DND-41 (cell line): ENCODE measurements around the gene ATP1A3.

ENCODE experiments used
- ATAC-seq: fragments of 200-7000 bp; cut with Tn5 transposase; 3 replicates; pipeline ENCODE4 v1.9.1; 2021; ENCODE audit warnings: low read depth; ENCODE audit not compliant: insufficient read depth
- DNase-seq: peaks from one replicate; pipeline ENCODE4 v3.0.0-alpha.2; 2020
- H2AFZ ChIP-seq: 2 replicates; pipeline ENCODE4 v1.6.0; 2012; ENCODE audit warnings: low read depth, low read length
- H3K27ac ChIP-seq: 2 replicates; pipeline ENCODE4 v1.5.1; 2012; ENCODE audit warnings: low read length, inconsistent platforms
- H3K27me3 ChIP-seq: fragments of 200-600 bp; sonication (generic); 2 replicates; pipeline ENCODE4 v1.6.0; 2012; ENCODE audit warnings: low read length, mild to moderate bottlenecking, inconsistent platforms; ENCODE audit not compliant: insufficient read depth, poor library complexity
- H3K36me3 ChIP-seq: 2 replicates; pipeline ENCODE4 v1.5.1; 2012; ENCODE audit warnings: low read length, inconsistent platforms; ENCODE audit not compliant: insufficient read depth
- H3K4me1 ChIP-seq: 2 replicates; pipeline ENCODE4 v1.5.1; 2012; ENCODE audit warnings: mild to moderate bottlenecking, low read length; ENCODE audit not compliant: insufficient read depth
- H3K4me2 ChIP-seq: 2 replicates; pipeline ENCODE4 v1.6.0; 2012; ENCODE audit warnings: mild to moderate bottlenecking, moderate library complexity, low read length, inconsistent platforms; ENCODE audit not compliant: insufficient read depth
- H3K4me3 ChIP-seq, 2 experiments: fragments of 200-600 bp in 1 of 2; shearing (Covaris generic) in 1 of 2; 2 replicates each; pipeline ENCODE4 v1.5.1; 2012 to 2016; ENCODE audit warnings: inconsistent platforms in 2 of 2, low read length in 2 of 2, mild to moderate bottlenecking in 2 of 2, low read depth in 1 of 2, moderate library complexity in 1 of 2
- H3K79me2 ChIP-seq: 2 replicates; pipeline ENCODE4 v1.6.0; 2012; ENCODE audit warnings: low read length, inconsistent platforms; ENCODE audit not compliant: insufficient read depth
- H3K9ac ChIP-seq: 2 replicates; pipeline ENCODE4 v1.6.0; 2012; ENCODE audit warnings: low read depth, mild to moderate bottlenecking, inconsistent platforms, low read length, moderate library complexity
- H3K9me3 ChIP-seq: 2 replicates; pipeline ENCODE4 v1.5.1; 2012; ENCODE audit warnings: low read length, moderate library complexity, mild to moderate bottlenecking, inconsistent platforms; ENCODE audit not compliant: insufficient read depth, severe bottlenecking
- H4K20me1 ChIP-seq: 2 replicates; pipeline ENCODE4 v1.6.0; 2012; ENCODE audit warnings: low read length; ENCODE audit not compliant: insufficient read depth
- EZH2 ChIP-seq: IDR thresholded peaks from 3 replicates; pipeline ENCODE4 v1.6.1; 2012; ENCODE audit warnings: borderline replicate concordance, low read depth, mild to moderate bottlenecking, moderate library complexity, low read length, inconsistent platforms; ENCODE audit not compliant: severe bottlenecking
- TF ChIP-seq, protein P1 (sequence below): IDR thresholded peaks from 2 replicates; pipeline ENCODE4 v1.5.1; 2012; ENCODE audit warnings: borderline replicate concordance, low read length, moderate library complexity, mild to moderate bottlenecking; ENCODE audit not compliant: poor library complexity, severe bottlenecking; ENCODE audit errors: extremely low read depth

Gene ATP1A3

DNA sequence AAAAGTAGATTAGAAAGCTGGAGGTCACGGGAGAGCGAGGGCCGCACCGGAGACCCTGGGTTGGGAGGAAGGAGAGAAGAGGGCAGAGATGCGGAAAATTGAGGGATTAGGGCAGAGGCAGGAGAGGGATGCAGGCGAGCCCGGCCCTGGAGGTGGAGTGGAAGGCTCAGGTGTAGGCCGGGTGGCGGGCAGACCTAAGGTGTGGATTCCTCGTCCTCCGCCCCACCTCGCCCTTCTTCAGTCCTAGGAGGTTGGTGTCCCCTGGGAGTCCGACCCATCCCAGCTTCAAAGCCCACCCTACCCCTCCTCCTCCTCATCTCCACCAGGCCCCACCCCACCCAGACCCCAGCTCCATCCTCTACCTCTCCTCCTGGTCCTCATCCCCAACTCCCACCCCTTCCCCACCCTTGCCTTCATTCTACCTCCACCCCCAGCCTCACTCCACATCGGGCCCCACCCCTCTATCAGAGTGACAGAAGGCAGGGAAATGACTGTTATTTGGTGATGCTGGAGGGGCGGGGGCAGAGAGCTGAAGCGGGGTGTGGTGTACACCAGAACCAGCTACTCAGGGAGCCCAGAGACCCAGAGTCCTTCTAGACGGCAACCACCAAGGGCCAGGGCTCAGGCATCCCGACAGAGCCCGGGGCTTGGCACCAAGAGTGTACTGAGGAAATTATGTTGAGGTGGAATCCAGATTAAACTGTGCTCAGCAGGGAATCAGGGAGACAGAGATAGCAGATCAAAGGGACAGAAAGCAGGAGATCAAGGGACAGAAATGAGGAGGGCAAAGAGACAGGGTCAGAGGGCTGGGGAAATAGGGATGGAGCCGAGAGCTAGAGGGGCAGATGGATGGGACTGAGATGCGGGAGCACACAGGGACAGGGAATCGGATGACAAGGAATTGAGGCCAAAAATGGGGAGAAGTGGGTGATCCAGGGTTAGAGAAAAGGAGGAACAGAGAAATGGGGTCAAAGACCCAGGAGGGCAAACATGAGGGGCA is 72.2 kb downstream of the ATP1A3 start:
- Histone ChIP-seq H3K9me3 (no peaks in the 10 kb centered on the region), H3K4me3 (no peak overlapping the region), H4K20me1 (peaks cover 22% of the 10 kb centered on the region; the same call in 1 of the 2 replicates), H3K27ac (no peak overlapping the region), H3K27me3 (no peaks in the 10 kb centered on the region), H3K4me1 (peaks cover 2% of the 10 kb centered on the region; the same call in 1 of the 2 replicates), H2AFZ (no peak overlapping the region), H3K79me2 (no peaks in the 10 kb centered on the region), H3K36me3 (peaks cover 5% of the 10 kb centered on the region; the same call in 1 of the 2 replicates), H3K9ac (no peak overlapping the region), H3K4me2 (no peak overlapping the region)
- ATAC-seq (no peak), DNase-seq (no peak)
- no peak for TF ChIP-seq EZH2
- TF ChIP-seq, protein P1, sequence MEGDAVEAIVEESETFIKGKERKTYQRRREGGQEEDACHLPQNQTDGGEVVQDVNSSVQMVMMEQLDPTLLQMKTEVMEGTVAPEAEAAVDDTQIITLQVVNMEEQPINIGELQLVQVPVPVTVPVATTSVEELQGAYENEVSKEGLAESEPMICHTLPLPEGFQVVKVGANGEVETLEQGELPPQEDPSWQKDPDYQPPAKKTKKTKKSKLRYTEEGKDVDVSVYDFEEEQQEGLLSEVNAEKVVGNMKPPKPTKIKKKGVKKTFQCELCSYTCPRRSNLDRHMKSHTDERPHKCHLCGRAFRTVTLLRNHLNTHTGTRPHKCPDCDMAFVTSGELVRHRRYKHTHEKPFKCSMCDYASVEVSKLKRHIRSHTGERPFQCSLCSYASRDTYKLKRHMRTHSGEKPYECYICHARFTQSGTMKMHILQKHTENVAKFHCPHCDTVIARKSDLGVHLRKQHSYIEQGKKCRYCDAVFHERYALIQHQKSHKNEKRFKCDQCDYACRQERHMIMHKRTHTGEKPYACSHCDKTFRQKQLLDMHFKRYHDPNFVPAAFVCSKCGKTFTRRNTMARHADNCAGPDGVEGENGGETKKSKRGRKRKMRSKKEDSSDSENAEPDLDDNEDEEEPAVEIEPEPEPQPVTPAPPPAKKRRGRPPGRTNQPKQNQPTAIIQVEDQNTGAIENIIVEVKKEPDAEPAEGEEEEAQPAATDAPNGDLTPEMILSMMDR, result no peak

DNA sequence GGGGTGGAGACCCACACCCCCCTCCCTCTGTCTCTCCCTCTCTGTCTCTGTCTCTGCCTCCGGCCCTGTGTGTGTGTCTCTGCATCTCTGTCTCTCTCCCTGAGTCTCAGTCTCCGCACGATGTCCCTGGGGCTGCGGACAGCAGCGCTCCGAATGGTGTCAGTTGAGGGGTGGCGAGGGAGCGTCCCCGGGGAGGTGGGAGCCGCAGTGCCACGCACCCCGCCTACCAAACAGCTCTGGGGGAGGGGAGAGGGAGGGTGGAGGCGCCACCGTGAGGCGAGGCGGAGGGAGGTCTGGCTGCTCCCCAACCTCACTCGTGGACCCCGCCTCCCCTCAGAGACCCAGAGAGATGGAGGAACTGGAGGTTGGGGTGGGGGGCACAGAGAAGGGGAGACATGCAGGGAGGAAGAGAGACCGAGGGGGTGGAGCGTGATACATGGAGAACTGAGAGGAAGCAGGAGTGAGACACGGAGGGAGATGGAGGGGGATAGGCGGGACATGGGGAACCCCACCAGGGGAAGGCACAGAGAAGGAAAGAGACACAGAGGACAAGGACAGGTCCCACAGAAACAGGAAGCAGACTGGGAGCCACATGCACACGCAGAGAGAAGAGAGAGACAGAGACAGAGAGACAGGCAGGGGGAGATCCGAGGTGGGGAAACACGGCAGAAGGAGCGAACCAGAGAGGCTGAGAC is 73.0 kb downstream of the ATP1A3 start:
- no peak for ATAC-seq

DNA sequence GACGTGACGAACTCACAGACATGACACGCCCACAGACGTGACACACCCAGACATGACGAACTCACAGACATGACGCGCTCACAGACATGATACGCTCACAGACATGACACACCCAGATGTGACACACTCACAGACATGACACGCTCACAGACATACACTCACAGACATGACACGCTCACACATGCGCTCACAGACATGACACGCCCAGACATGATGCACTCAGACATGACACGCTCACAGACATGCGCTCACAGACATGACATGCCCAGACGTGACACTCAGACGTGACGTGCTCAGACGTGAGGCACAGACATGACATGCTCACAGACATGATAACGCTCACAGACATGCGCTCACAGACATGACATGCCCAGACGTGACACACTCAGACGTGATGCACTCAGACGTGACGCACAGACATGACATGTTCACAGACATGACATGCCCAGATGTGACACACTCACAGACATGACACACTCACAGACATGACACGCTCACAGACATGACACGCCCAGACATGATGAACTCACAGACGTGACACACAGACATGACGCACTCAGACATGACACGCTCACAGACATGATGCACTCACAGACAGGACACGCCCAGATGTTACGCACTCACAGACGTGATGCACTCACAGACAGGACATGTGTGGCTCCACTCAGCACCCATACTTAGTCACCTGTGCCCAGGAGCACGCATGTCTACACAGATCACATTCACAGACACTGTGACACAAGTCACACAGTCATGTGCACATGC is 73.9 kb downstream of the ATP1A3 start:
- no peaks in the 10 kb centered on the region for H3K27me3 ChIP-seq
- no peak overlapping the region for H3K9ac ChIP-seq
- no peak for ATAC-seq
- no peak overlapping the region for H3K27ac ChIP-seq
- no peak overlapping the region for H3K4me3 ChIP-seq
- no peaks in the 10 kb centered on the region for H3K9me3 ChIP-seq
- no peak overlapping the region for H2AFZ ChIP-seq
- DNase-seq, result no peak
- H3K4me2 ChIP-seq, result no peak overlapping the region
- H3K79me2 ChIP-seq, result no peaks in the 10 kb centered on the region
- H3K4me1 ChIP-seq, result peaks cover 5% of the 10 kb centered on the region
- peaks cover 13% of the 10 kb centered on the region; the same call in 1 of the 2 replicates for H4K20me1 ChIP-seq
- peaks cover 10% of the 10 kb centered on the region for H3K36me3 ChIP-seq
- no peak for TF ChIP-seq EZH2
- TF ChIP-seq, protein P1, result no peak

More for the DNA sequence above, 73.0 kb downstream of the ATP1A3 start:
- no peaks in the 10 kb centered on the region for H3K4me1 ChIP-seq
- H3K9me3 ChIP-seq, result no peaks in the 10 kb centered on the region
- H3K27ac ChIP-seq, result no peak overlapping the region
- H3K4me2 ChIP-seq, result no peak overlapping the region
- H2AFZ ChIP-seq, result no peak overlapping the region
- no peak for TF ChIP-seq EZH2
- TF ChIP-seq, protein P1, result no peak
- H3K79me2 ChIP-seq, result no peaks in the 10 kb centered on the region
- no peaks in the 10 kb centered on the region for H3K27me3 ChIP-seq
- no peak overlapping the region for H3K4me3 ChIP-seq
- no peak overlapping the region for H3K9ac ChIP-seq
- peaks cover 8% of the 10 kb centered on the region for H3K36me3 ChIP-seq
- DNase-seq, result no peak
- peaks cover 18% of the 10 kb centered on the region; the same call in 1 of the 2 replicates for H4K20me1 ChIP-seq
